SK-N-MC (cell line): ENCODE measurements around the gene OR10J1.

Source experiments
- EZH2 ChIP-seq: fragments of 200-600 bp; sonication (generic); IDR thresholded peaks from one replicate; pipeline ENCODE4 v1.6.1; 2017; ENCODE audit warnings: antibody characterized with exemption
- POLR2AphosphoS5 ChIP-seq: IDR thresholded peaks from 2 replicates; pipeline ENCODE4 v1.6.1; 2012; ENCODE audit warnings: mild to moderate bottlenecking, low read depth, low read length, borderline replicate concordance

- TF ChIP-seq POLR2AphosphoS5 (no peak), EZH2 (no peak)
These were observed 8.7 kb downstream of the OR10J1 start for GRCh38 chr1:159448181-159448580.
